HG02840 (cell line): ENCODE measurements around the gene BRMS1.
"Not testable (repeated sequence)": the region's sequence is repeated elsewhere in the genome, so short reads cannot be mapped to it uniquely, and the experiment has no call there.

Source experiments
- ATAC-seq: cut with Tn5 transposase; IDR thresholded peaks from one replicate; pipeline ENCODE4 v1.9.1; 2021; ENCODE audit warnings: mild to moderate bottlenecking, moderate library complexity, moderate number of reproducible peaks; ENCODE audit not compliant: unreplicated experiment, low FRiP score

Gene BRMS1

GRCh38 chr11:66363805-66364535 is 19.1 kb upstream of the BRMS1 start:
- ATAC-seq = no peak

DNA sequence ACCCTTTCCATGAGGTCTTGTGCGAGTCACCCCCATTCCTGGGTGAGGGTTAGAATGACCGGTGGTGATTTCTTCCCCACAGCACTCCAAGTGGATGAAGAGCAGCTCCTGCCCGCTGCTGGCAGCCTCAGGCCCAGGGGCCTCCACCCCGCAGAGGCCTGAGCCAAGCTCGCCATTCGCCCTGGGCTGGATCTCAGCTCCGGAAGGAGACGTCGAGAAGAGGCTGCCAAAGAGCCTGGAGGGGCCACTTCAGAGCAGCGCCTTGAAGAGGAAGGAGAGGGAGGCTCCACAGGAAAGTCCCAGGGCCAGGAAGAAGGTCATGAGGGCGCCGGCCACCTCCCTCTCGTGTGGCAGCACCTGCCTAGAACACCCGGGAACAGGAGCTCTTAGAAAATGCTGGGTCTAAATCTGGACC is 18.3 kb upstream of the BRMS1 start:
- no peak for ATAC-seq

- ATAC-seq = no peak
Measured at GRCh38 chr11:66362481-66363147, 17.7 kb upstream of the BRMS1 start.

GRCh38 chr11:66361502-66361941 is 16.6 kb upstream of the BRMS1 start:
- no peak for ATAC-seq

DNA sequence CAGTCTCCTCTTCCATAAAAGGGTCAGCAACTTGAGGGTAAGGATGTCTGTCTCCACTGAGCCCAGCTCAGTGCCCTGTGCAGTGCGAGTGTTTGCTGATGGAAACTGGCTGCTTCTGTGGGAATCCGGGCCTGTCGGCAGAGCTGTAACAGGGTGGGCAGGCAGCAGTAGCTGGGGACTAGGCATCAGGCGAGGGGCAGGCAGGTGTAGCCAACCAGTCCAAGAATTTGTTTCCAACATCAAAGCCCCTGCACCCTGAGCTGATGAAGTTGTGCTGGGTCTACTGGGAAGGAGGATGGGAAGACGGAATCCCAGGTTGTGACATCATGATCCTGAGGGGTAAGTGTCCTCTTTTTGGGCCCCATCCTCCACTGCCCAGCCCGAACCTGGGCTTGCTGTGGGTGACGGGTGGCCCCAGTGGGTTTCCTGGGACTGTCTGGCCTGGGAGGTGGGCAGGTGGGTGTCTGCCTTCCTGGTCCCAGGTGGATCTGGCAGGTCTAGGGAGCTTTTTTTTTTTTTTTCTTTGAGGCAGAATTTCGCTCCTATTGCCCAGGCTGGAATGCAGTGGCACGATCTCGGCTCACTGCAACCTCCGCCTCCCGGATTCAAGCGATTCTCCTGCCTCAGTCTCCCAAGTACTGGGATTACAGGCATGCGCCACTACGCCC is 15.6 kb upstream of the BRMS1 start:
- no peak for ATAC-seq

DNA sequence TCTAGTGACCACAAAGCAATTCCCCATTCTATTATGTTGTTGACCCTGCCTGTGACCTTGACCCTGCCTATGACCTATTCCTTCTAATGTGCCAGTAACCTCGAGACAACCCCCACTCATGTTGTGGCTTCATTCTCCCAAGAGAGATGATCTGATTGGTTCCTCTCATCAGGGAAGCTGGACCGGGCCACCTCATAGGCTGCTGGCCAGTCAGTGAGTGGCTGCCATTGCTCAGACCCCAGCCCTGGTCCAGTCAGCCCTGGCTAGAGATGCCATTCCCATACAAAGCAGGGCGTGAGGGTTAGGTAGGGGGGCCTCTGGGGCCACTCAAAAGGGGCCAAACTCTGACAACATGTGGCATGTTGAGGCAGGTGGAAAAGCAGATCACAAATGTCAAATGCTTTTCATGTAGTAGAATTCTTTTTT is 14.8 kb upstream of the BRMS1 start:
- ATAC-seq = no peak

DNA sequence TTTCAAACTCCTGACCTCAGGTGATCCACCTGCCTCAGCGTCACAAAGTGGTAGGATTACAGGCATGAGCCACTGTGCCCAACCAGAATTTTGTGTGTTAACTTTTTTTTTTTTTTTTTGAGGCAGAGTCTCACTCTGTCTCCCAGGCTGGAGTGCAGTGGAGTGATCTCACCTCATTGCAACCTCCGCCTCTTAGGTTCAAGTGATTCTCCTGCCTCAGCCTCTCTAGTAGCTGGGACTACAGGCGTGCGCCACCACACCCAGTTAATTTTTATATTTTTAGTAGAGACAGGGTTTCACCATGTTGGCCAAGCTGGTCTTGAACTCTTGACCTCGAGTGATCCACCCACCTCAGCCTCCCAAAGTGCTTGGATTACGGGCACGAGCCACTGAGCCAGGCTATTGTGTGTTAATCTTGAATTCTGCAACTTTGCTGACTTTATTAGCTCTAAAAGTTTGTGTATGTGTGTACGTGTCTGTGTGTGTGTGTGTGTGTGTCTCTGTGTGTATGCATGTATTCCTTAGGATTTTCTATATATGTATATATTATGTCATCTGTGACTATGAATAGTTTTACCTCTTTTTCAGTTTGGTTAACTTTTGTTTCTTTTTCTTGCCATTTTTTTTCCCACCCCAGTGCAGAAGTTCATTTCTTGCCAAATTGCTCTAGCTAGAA is 5.8 kb upstream of the BRMS1 start:
- not testable (repeated sequence) for ATAC-seq

- ATAC-seq = no peak
Measured at GRCh38 chr11:66349084-66349386, 4.1 kb upstream of the BRMS1 start.

DNA sequence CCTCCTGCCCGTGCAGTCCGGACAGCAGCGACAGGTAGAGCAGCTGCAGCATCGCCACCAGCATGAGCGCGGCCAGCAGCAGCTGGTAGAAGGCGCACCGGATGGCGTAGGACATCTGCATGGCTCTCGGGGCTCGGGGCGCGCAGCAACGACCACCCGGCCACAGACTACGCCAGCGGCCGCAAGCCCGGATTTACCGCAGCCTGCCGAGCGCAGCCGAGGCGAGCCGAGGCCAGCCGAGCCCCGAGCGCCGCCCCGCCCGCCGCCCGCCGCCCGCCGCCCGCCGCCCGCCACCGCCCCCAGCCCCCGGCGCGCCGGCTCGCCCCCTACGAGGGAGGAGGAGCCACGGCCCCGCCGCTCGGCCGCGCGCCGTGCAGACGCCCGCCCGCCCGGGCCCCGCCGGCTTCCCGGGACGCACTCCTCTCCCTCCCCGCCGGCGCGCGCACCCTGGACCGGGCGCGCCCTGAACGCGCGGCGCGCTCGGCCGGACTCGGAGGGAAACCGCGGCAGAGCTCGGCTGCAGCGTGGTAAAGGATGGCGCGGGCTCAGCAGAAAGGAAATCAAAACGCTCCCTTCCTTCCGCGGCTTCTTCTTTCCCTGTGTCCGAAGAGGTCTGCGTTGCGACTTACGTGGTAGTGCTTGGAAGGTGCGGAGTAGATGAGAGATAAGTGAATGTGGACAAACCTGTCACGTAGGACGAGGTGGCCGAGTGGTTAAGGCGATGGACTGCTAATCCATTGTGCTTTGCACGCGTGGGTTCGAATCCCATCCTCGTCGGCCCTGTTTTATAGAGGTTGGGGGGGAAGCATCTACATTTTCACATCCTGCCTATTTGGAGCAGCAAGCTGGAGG is 2.7 kb upstream of the BRMS1 start, which contains the start of gene B4GAT1:
B4GAT1 (minus strand) TSS at position 205 of the 852 bp plus-strand sequence; CDS start at position 121, 84 bp downstream.
- no peak for ATAC-seq

GRCh38 chr11:66346476-66347424 is 1.8 kb upstream of the BRMS1 start:
- no peak for ATAC-seq

GRCh38 chr11:66345316-66345649 is 379 bp upstream of the BRMS1 start:
- no peak for ATAC-seq

DNA sequence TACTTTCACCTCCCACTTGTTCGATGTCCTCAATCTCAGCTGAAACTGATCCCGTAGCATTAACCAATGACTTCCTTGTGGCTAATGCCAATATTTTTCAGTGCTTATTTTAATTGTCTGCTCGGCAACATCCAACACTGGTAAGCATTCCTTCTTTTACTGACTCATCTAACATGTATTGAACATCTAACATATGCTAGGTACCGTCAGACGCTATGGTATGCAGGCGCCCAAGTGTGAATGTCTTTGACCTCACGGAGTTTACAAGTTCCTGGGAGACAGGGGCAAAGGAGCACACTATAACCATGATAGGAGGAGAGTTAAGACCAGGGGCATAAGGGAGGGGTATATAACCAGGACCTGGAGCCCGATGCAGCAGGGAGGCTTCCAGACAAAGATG is 1.7 kb downstream of the BRMS1 start:
- ATAC-seq = no peak

- ATAC-seq = no peak
Measured at GRCh38 chr11:66341502-66342126, 3.3 kb downstream of the BRMS1 start.

DNA sequence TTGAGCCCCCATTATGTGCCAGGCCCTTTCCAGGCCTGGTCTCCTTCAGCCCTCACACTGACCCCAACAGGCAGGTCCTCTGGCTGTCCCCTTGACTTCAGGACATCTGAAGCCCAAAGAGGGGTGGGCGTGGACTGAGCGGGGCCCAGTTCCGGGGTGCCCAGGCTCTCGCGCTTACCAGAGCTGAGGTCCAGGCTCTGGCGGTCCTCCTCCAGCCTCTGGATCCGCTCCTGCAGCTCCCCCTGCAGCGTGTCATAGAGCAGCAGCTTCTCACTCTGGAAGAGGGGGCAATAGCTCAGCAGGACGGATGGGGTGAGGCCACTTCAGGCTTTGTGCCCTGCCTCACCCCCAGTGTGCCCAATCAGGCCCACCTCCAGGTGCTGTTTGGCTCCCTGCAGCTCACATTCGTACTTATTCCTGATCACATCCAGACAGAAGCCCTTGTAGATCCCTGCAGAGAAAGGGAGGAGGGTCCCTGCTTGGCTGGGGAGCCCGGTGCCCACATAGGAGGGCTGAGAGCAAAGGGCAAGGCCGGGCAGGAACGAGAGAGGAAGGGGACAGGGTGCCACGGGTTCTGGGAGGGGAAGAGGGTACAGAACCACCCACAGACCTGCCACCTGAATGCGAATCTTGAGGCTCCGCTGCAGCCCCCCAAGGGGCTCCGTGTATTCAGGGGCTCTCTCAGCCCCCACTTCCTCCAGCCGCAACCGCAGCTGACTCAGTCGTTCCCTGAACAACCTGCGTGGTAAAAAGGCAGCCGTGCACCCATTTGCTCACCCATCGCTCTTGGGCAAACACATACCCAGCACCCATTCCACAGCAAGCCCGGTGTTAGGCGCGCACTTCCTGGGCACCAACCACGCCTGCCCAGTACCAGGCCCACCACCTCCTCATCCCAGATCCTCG is 4.1 kb downstream of the BRMS1 start:
- ATAC-seq = no peak

GRCh38 chr11:66339686-66340483 is 5.0 kb downstream of the BRMS1 start:
- ATAC-seq = no peak

GRCh38 chr11:66339162-66339675 is 5.7 kb downstream of the BRMS1 start:
- ATAC-seq = no peak
